ENCODE measurements around the gene TATDN2. TPM values are rescaled to one million over a fixed set of nuclear protein-coding genes. Genes with fewer than 3 reads are reported as not detected.

Gene TATDN2
- total and polyA plus RNA-seq, 4 donors = 12.0 to 32.9 (median 23.8) TPM

DNA sequence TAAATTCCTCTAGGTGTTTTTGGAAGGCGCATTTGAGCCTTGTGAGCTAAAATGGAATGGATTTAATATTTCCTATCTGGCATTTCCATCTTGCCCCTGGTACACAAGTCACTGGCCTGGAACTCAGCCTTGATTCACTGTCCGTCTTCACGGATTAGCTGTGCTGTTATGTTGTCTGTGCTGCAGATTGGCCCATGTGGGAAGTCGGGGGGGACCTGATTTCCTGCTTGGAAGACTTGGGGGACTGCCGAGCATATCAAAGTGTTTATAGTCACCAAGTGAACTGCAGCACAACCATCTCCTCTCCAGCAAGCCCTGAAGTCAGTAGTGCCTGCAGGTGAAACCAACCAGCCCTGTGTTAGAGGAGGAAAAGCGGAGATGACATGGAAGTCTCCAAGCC is 32.3 kb downstream of the TATDN2 start:
- H3K27ac ChIP-seq (ENCODE audit: low read depth in 1 of 2, low read length in 1 of 2) = no peak overlapping the region
- H3K27me3 ChIP-seq (ENCODE audit: control insufficient read depth in 3 of 3, insufficient read depth in 3 of 3, low read length in 2 of 3) = no peaks in the 10 kb centered on the region
- H3K4me1 ChIP-seq (ENCODE audit: control insufficient read depth in 5 of 5, insufficient read depth in 5 of 5, low read length in 5 of 5) = peaks cover 0 to 7% (median 0%) of the 10 kb centered on the region in 5 donors
- H3K36me3 ChIP-seq (ENCODE audit: control insufficient read depth in 4 of 4, insufficient read depth in 4 of 4, low read length in 4 of 4) = peaks cover 13 to 46% (median 24%) of the 10 kb centered on the region in 4 donors
- H3K4me3 ChIP-seq = no peak overlapping the region
- DNase-seq (no peak), ATAC-seq (ENCODE audit: insufficient read depth, low FRiP score) (no peak)
- H3K9ac ChIP-seq (ENCODE audit: insufficient read depth in 1 of 2, low read length in 2 of 2) = no peak overlapping the region
- TF ChIP-seq, protein P1, sequence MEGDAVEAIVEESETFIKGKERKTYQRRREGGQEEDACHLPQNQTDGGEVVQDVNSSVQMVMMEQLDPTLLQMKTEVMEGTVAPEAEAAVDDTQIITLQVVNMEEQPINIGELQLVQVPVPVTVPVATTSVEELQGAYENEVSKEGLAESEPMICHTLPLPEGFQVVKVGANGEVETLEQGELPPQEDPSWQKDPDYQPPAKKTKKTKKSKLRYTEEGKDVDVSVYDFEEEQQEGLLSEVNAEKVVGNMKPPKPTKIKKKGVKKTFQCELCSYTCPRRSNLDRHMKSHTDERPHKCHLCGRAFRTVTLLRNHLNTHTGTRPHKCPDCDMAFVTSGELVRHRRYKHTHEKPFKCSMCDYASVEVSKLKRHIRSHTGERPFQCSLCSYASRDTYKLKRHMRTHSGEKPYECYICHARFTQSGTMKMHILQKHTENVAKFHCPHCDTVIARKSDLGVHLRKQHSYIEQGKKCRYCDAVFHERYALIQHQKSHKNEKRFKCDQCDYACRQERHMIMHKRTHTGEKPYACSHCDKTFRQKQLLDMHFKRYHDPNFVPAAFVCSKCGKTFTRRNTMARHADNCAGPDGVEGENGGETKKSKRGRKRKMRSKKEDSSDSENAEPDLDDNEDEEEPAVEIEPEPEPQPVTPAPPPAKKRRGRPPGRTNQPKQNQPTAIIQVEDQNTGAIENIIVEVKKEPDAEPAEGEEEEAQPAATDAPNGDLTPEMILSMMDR (IDR thresholded peaks at IDR 0.05; ENCODE audit: control extremely low read depth, extremely low read depth) = no peak
- WGBS, 2 donors = 81 to 82% methylated on average over 6 of the region's 6 CpGs
- no peaks in the 10 kb centered on the region for H3K9me3 ChIP-seq (ENCODE audit: control insufficient read depth in 4 of 4, insufficient read depth in 3 of 4, low read length in 3 of 4)

DNA sequence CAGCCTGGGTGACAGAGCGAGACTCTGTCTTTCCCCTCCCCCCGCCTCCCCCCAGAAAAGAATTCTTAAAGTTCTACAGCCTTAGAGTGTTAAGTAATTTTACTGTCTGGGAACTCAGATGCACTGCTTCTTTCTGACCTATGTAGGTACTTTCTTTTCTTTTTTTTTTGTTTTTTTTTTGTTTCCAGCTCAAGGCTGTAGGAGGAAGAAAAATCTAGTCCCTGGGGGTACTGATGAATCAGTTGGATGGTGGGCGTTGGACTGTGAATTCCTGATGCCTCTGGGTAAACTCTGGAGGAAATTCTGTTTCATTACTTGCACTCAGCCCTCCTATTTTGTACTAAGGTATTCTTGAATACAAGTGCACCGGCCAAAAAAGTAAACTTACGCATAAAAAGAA is 33.7 kb downstream of the TATDN2 start:
- Histone ChIP-seq H3K4me3 (no peak overlapping the region), H3K27ac (ENCODE audit: low read depth in 1 of 2, low read length in 1 of 2) (no peak overlapping the region), H3K27me3 (ENCODE audit: control insufficient read depth in 3 of 3, insufficient read depth in 3 of 3, low read length in 2 of 3) (no peaks in the 10 kb centered on the region), H3K9ac (ENCODE audit: insufficient read depth in 1 of 2, low read length in 2 of 2) (no peak overlapping the region), H3K4me1 (ENCODE audit: control insufficient read depth in 5 of 5, insufficient read depth in 5 of 5, low read length in 5 of 5) (peaks cover 0 to 7% (median 0%) of the 10 kb centered on the region in 5 donors), H3K36me3 (ENCODE audit: control insufficient read depth in 4 of 4, insufficient read depth in 4 of 4, low read length in 4 of 4) (peaks cover 13 to 40% (median 24%) of the 10 kb centered on the region in 4 donors), H3K9me3 (ENCODE audit: control insufficient read depth in 4 of 4, insufficient read depth in 3 of 4, low read length in 3 of 4) (no peaks in the 10 kb centered on the region)
- TF ChIP-seq, protein P1 (IDR thresholded peaks at IDR 0.05; ENCODE audit: control extremely low read depth, extremely low read depth) = no peak
- DNase-seq = no peak
- no peak for ATAC-seq (ENCODE audit: insufficient read depth, low FRiP score)
- WGBS, 2 donors = 94% methylated on average over 5 of the region's 5 CpGs

DNA sequence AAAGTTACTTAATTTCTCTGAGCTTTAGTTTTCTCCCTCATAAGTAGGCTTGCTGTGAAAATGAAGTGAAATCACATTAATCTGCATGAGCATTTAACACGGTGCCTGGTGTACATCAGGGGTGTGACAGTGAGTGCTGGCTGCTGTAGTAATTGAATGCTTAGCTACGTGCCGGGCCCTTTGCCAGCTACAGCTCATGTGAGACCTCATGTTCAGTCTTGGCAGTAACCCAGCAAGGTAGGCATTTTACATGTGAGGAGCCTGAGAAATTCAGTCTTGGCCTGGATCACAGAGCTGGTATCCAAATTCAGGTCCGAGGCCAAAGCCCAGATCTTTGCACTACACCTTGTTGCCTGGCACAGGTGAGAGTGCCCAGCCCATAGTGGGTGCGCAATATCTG is 35.4 kb downstream of the TATDN2 start:
- Histone ChIP-seq H3K9ac (ENCODE audit: insufficient read depth in 1 of 2, low read length in 2 of 2) (no peak overlapping the region), H3K27ac (ENCODE audit: low read depth in 1 of 2, low read length in 1 of 2) (no peak overlapping the region), H3K27me3 (ENCODE audit: control insufficient read depth in 3 of 3, insufficient read depth in 3 of 3, low read length in 2 of 3) (no peaks in the 10 kb centered on the region), H3K9me3 (ENCODE audit: control insufficient read depth in 4 of 4, insufficient read depth in 3 of 4, low read length in 3 of 4) (no peaks in the 10 kb centered on the region), H3K4me1 (ENCODE audit: control insufficient read depth in 5 of 5, insufficient read depth in 5 of 5, low read length in 5 of 5) (peaks cover 0 to 7% (median 0%) of the 10 kb centered on the region in 5 donors), H3K36me3 (ENCODE audit: control insufficient read depth in 4 of 4, insufficient read depth in 4 of 4, low read length in 4 of 4) (peaks cover 7 to 29% (median 18%) of the 10 kb centered on the region in 4 donors), H3K4me3 (no peak overlapping the region)
- TF ChIP-seq, protein P1 (IDR thresholded peaks at IDR 0.05; ENCODE audit: control extremely low read depth, extremely low read depth) = no peak
- no peak for ATAC-seq (ENCODE audit: insufficient read depth, low FRiP score)
- 66 to 84% methylated on average over 5 of the region's 5 CpGs for WGBS, 2 donors
- peak in 2 of 3 donors; percentile 34 to 73 for DNase-seq

DNA sequence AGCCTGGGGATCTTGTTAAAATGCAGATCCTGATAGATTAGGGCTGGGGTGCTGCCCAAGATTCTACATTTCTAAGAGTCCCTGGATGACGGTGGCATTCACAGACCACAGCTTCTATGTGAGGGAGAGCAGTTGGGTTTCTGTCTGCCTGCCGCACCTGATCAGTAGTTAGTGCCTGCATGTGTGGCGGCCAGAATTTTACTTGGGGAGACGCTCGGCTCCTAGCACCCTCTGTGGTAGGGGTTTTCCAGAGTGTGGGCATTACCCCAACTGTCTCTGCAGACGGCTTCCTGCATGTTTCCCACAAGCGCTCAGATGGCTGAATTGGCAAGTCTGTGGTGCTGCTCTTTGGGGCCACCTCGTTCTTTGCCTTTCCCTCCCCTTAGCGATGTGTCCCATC is 36.2 kb downstream of the TATDN2 start:
- no peak for DNase-seq
- Histone ChIP-seq H3K36me3 (ENCODE audit: control insufficient read depth in 4 of 4, insufficient read depth in 4 of 4, low read length in 4 of 4) (peaks cover 8 to 29% (median 16%) of the 10 kb centered on the region in 4 donors), H3K4me3 (no peak overlapping the region), H3K9ac (ENCODE audit: insufficient read depth in 1 of 2, low read length in 2 of 2) (no peak overlapping the region), H3K4me1 (ENCODE audit: control insufficient read depth in 5 of 5, insufficient read depth in 5 of 5, low read length in 5 of 5) (peaks cover 0 to 7% (median 0%) of the 10 kb centered on the region in 5 donors), H3K9me3 (ENCODE audit: control insufficient read depth in 4 of 4, insufficient read depth in 3 of 4, low read length in 3 of 4) (no peaks in the 10 kb centered on the region), H3K27me3 (ENCODE audit: control insufficient read depth in 3 of 3, insufficient read depth in 3 of 3, low read length in 2 of 3) (no peaks in the 10 kb centered on the region), H3K27ac (ENCODE audit: low read depth in 1 of 2, low read length in 1 of 2) (no peak overlapping the region)
- TF ChIP-seq, protein P1 (IDR thresholded peaks at IDR 0.05; ENCODE audit: control extremely low read depth, extremely low read depth) = no peak
- 41 to 65% methylated on average over 9 of the region's 9 CpGs for WGBS, 2 donors
- no peak for ATAC-seq (ENCODE audit: insufficient read depth, low FRiP score)
